ENCODE data around the gene RNF19B.
"Not testable (repeated sequence)": the region's sequence is repeated elsewhere in the genome, so short reads cannot be mapped to it uniquely, and the experiment has no call there.

Gene RNF19B

GRCh38 chr1:32964461-32965250 is at the start of gene RNF19B:
RNF19B (minus strand) TSS chr1:32964809; CDS start chr1:32964685, 124 bp downstream.
- DNase-seq = peak; percentile 71

- no peak for DNase-seq
Observed at GRCh38 chr1:33013791-33014190, 49.2 kb upstream of the RNF19B start.

- DNase-seq = no peak
Observed at GRCh38 chr1:33012165-33012564, 47.6 kb upstream of the RNF19B start.

- peak; percentile 62 for DNase-seq
Observed at GRCh38 chr1:33010932-33011731, 46.5 kb upstream of the RNF19B start.

- no peak for DNase-seq
Observed at GRCh38 chr1:33009561-33009960, 45.0 kb upstream of the RNF19B start.

GRCh38 chr1:33008051-33008914 is 43.7 kb upstream of the RNF19B start:
- DNase-seq = peak; percentile 90

- DNase-seq = peak; percentile 92
Observed at GRCh38 chr1:33007190-33008050, 42.8 kb upstream of the RNF19B start.

GRCh38 chr1:33005838-33006421 is 41.3 kb upstream of the RNF19B start:
- no peak for DNase-seq

- no peak for DNase-seq
Observed at GRCh38 chr1:33005117-33005837, 40.7 kb upstream of the RNF19B start.

GRCh38 chr1:33004613-33005012 is 40.0 kb upstream of the RNF19B start:
- DNase-seq = no peak

GRCh38 chr1:33003657-33004056 is 39.0 kb upstream of the RNF19B start:
- DNase-seq = no peak

GRCh38 chr1:33002006-33002405 is 37.4 kb upstream of the RNF19B start:
- no peak for DNase-seq

GRCh38 chr1:33001282-33001681 is 36.7 kb upstream of the RNF19B start:
- DNase-seq = no peak

- no peak for DNase-seq
Observed at GRCh38 chr1:33000427-33001026, 35.9 kb upstream of the RNF19B start.

- no peak for DNase-seq
Observed at GRCh38 chr1:32998997-32999396, 34.4 kb upstream of the RNF19B start.

- DNase-seq = no peak
Observed at GRCh38 chr1:32998064-32998463, 33.5 kb upstream of the RNF19B start.

GRCh38 chr1:32997381-32997891 is 32.8 kb upstream of the RNF19B start:
- no peak for DNase-seq

- DNase-seq = not testable (repeated sequence)
Observed at GRCh38 chr1:32993324-32993636, 28.7 kb upstream of the RNF19B start.

- DNase-seq = no peak
Observed at GRCh38 chr1:32992489-32993323, 28.1 kb upstream of the RNF19B start.
